Measurements from ENCODE around the gene ASTN2. TPM values are rescaled to one million over a fixed set of nuclear protein-coding genes. Genes with fewer than 3 reads are reported as not detected.

Gene ASTN2
- total RNA-seq, 6 experiments from 2014 or later, result 0.91 to 3.1 (median 2.5) TPM

- H3K27ac ChIP-seq, result no peak overlapping the region
- intact Hi-C loops (cut with DNase I), result no loop called here
- H3K27me3 ChIP-seq, result no peaks in the 10 kb centered on the region
- 76% methylated on average over 4 of the region's 6 CpGs for WGBS (ENCODE audit: insufficient coverage, low coverage, low lambda C conversion rate, missing lambda C conversion rate)
- ATAC-seq, result no peak
- H3K4me1 ChIP-seq, result no peaks in the 10 kb centered on the region
- no peaks in the 10 kb centered on the region for H3K9me3 ChIP-seq
- no peak overlapping the region for H3K4me3 ChIP-seq
- TF ChIP-seq CTCF (IDR thresholded peaks at IDR 0.05) (no peak), POLR2A (IDR thresholded peaks at IDR 0.05) (no peak)
- no peaks in the 10 kb centered on the region for H3K36me3 ChIP-seq
- DNase-seq, result no peak
Observed at GRCh38 chr9:116632990-116633838, 781.6 kb downstream of the ASTN2 start.

GRCh38 chr9:116629634-116630033 is 785.2 kb downstream of the ASTN2 start:
- 72% methylated on average over 3 of the region's 3 CpGs for WGBS (ENCODE audit: insufficient coverage, low coverage, low lambda C conversion rate, missing lambda C conversion rate)
- intact Hi-C loops (cut with DNase I), result no loop called here
- H3K36me3 ChIP-seq, result no peaks in the 10 kb centered on the region
- H3K4me3 ChIP-seq, result no peak overlapping the region
- H3K4me1 ChIP-seq, result no peaks in the 10 kb centered on the region
- no peaks in the 10 kb centered on the region for H3K27me3 ChIP-seq
- ATAC-seq, result no peak
- no peak overlapping the region for H3K27ac ChIP-seq
- no peaks in the 10 kb centered on the region for H3K9me3 ChIP-seq
- TF ChIP-seq CTCF (IDR thresholded peaks at IDR 0.05), result no peak
- TF ChIP-seq POLR2A (IDR thresholded peaks at IDR 0.05), result no peak
- no peak for DNase-seq

GRCh38 chr9:116628716-116629115 is 786.1 kb downstream of the ASTN2 start:
- DNase-seq (no peak), ATAC-seq (no peak)
- no peaks in the 10 kb centered on the region for H3K9me3 ChIP-seq
- H3K4me1 ChIP-seq, result peaks cover 0 to 3% (median 0%) of the 10 kb centered on the region in 4 donors
- TF ChIP-seq POLR2A (IDR thresholded peaks at IDR 0.05), result no peak
- no peak for TF ChIP-seq CTCF (IDR thresholded peaks at IDR 0.05)
- intact Hi-C loops (cut with DNase I), result no loop called here
- no peaks in the 10 kb centered on the region for H3K36me3 ChIP-seq
- H3K4me3 ChIP-seq, result no peak overlapping the region
- H3K27ac ChIP-seq, result no peak overlapping the region
- H3K27me3 ChIP-seq, result no peaks in the 10 kb centered on the region
- 51% methylated on average over 3 of the region's 4 CpGs for WGBS (ENCODE audit: insufficient coverage, low coverage, low lambda C conversion rate, missing lambda C conversion rate)

- no peak for TF ChIP-seq POLR2A (IDR thresholded peaks at IDR 0.05)
- no peaks in the 10 kb centered on the region for H3K27me3 ChIP-seq
- H3K4me3 ChIP-seq, result no peak overlapping the region
- WGBS (ENCODE audit: insufficient coverage, low coverage, low lambda C conversion rate, missing lambda C conversion rate), result 100% methylated on average over 2 of the region's 2 CpGs
- no peak overlapping the region for H3K27ac ChIP-seq
- ATAC-seq, result no peak
- no peaks in the 10 kb centered on the region for H3K9me3 ChIP-seq
- intact Hi-C loops (cut with DNase I), result no loop called here
- peaks cover 0 to 6% (median 0%) of the 10 kb centered on the region in 4 donors for H3K4me1 ChIP-seq
- DNase-seq, result no peak
- H3K36me3 ChIP-seq, result no peaks in the 10 kb centered on the region
Observed at GRCh38 chr9:116627433-116627832, 787.4 kb downstream of the ASTN2 start.

- ATAC-seq (no peak), DNase-seq (no peak)
- WGBS (ENCODE audit: insufficient coverage, low coverage, low lambda C conversion rate, missing lambda C conversion rate), result 100% methylated on average over 1 of the region's 3 CpGs
Observed at GRCh38 chr9:116626762-116627161, 788.1 kb downstream of the ASTN2 start.

More at GRCh38 chr9:116626762-116627161, 788.1 kb downstream of the ASTN2 start:
- intact Hi-C loops (cut with DNase I), result no loop called here
- no peaks in the 10 kb centered on the region for H3K36me3 ChIP-seq
- no peaks in the 10 kb centered on the region for H3K9me3 ChIP-seq
- TF ChIP-seq CTCF (IDR thresholded peaks at IDR 0.05), result no peak
- no peak for TF ChIP-seq POLR2A (IDR thresholded peaks at IDR 0.05)
- H3K27ac ChIP-seq, result no peak overlapping the region
- no peaks in the 10 kb centered on the region for H3K27me3 ChIP-seq
- H3K4me3 ChIP-seq, result no peak overlapping the region
- H3K4me1 ChIP-seq, result peaks cover 0 to 6% (median 0%) of the 10 kb centered on the region in 4 donors

Measured in right lobe of liver (tissue), 6 donors.